Prostate gland (tissue), 2 donors: ENCODE results near the gene HPS1. TPM values are rescaled to one million over a fixed set of nuclear protein-coding genes. Genes with fewer than 3 reads are reported as not detected.

Source experiments
- DNase-seq: peaks from one replicate; pipeline ENCODE4 v3.0.0-alpha.2; 2019; ENCODE audit warnings: low spot score
- H3K27ac ChIP-seq, 2 donors: fragments of 200-600 bp; sonication (generic); 2 replicates each; pipeline ENCODE4 v1.5.1; 2017 to 2019
- H3K27me3 ChIP-seq: fragments of 200-600 bp; sonication (generic); replicated peaks from 2 replicates; pipeline ENCODE4 v1.5.1; 2019; ENCODE audit not compliant: insufficient read depth
- H3K36me3 ChIP-seq, 2 donors: fragments of 200-600 bp; sonication (generic); 1 replicate in 1 of 2; 2 replicates in 1 of 2; pipeline versions ENCODE4 v1.5.1 to v1.8.1; 2017 to 2019
- H3K4me1 ChIP-seq: fragments of 200-600 bp; sonication (generic); replicated peaks from 2 replicates; pipeline ENCODE4 v1.5.1; 2019
- H3K4me3 ChIP-seq, 2 donors: fragments of 200-600 bp; sonication (generic); 2 replicates each; pipeline ENCODE4 v1.5.1; 2017 to 2019
- H3K9me3 ChIP-seq: fragments of 200-600 bp; sonication (generic); 2 replicates; pipeline ENCODE4 v1.5.1; 2017
- POLR2A ChIP-seq: fragments of 450-650 bp; IDR thresholded peaks from one replicate; pipeline ENCODE4 v1.6.1; 2016; ENCODE audit warnings: antibody characterized with exemption, mild to moderate bottlenecking
- POLR2AphosphoS5 ChIP-seq: sonication (generic); formaldehyde crosslinking; IDR thresholded peaks from one replicate; pipeline ENCODE4 v1.6.1; 2017; ENCODE audit warnings: antibody characterized with exemption
- WGBS: methylation state at CpG from one replicate; pipeline ENCODE4 v1.1.5; 2018; 5-methylcytosine and 5-hydroxymethylcytosine counted together
- intact Hi-C: fragments of 100-400 bp; cut with DNase I; formaldehyde crosslinking; loops from one replicate; pipeline ENCODE4 v1.14.2; 2022
- total RNA-seq, 2 donors: library from RNA; depleted of rRNA; stranded (reverse); fragments of >200 nt; gene quantifications; one replicate each; pipeline ENCODE4 v1.1.0, GENCODE V29; 2016
- TF ChIP-seq, protein P1 (sequence below), 4 experiments: fragments of 200-600 bp in 2 of 4; fragments of 450-650 bp in 2 of 4; sonication (generic) in 2 of 4; IDR thresholded peaks; 1 replicate in 3 of 4; 2 replicates in 1 of 4; pipeline ENCODE4 v1.5.1; 2016 to 2019; ENCODE audit warnings: antibody characterized with exemption in 4 of 4, mild to moderate bottlenecking in 2 of 4, moderate library complexity in 2 of 4

The HPS1 gene
- total RNA-seq, 2 donors from 2014 or later: 59.9 to 93.6 TPM

DNA sequence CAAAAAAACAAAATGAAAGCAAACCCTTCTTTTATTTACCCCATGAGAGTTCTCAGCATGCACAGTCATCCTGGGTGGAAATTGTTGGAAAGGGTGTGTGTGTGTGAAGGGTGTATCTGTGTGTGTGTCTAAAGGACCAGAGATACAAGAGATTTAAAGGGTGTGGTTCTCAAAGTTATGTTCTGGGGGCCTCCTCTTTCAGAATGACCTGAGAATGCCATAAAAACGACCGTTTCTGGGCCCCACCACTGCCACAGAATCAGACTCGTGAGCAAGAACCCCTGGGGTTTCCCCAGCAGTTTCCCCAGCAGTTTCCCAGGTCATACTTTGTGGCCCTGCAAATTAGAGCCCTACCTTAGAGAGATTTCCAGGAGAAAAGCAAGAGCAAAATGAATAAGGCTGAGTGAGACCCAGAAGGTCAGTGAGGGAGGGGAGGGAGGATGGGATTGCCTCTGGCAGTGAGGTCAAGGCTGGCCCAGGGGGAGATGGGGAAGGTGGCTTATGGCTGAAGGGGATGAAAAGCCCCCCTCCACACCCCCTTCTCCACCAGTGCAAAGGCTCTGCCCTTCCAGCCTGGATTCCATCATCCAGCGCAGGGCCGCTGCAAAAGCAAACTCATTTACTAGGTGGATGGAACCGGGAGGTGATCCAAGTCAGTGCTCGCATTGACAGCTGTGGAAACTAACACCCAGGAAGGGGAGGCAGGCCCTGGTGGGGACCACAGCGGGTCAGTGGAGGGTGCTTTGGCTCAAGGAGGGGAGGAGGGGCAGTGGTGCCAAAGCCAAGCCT lies 42.0 kb downstream of the HPS1 start:
- no peaks in the 10 kb centered on the region for H3K4me1 ChIP-seq
- H3K4me3 ChIP-seq: no peak overlapping the region
- DNase-seq: no peak
- H3K36me3 ChIP-seq: no peaks in the 10 kb centered on the region
- WGBS: 43% methylated on average over 8 of the region's 8 CpGs
- intact Hi-C loops: no loop called here
- H3K27me3 ChIP-seq: no peaks in the 10 kb centered on the region
- no peak overlapping the region for H3K27ac ChIP-seq
- no peaks in the 10 kb centered on the region for H3K9me3 ChIP-seq
- TF ChIP-seq, protein P1, sequence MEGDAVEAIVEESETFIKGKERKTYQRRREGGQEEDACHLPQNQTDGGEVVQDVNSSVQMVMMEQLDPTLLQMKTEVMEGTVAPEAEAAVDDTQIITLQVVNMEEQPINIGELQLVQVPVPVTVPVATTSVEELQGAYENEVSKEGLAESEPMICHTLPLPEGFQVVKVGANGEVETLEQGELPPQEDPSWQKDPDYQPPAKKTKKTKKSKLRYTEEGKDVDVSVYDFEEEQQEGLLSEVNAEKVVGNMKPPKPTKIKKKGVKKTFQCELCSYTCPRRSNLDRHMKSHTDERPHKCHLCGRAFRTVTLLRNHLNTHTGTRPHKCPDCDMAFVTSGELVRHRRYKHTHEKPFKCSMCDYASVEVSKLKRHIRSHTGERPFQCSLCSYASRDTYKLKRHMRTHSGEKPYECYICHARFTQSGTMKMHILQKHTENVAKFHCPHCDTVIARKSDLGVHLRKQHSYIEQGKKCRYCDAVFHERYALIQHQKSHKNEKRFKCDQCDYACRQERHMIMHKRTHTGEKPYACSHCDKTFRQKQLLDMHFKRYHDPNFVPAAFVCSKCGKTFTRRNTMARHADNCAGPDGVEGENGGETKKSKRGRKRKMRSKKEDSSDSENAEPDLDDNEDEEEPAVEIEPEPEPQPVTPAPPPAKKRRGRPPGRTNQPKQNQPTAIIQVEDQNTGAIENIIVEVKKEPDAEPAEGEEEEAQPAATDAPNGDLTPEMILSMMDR (IDR thresholded peaks at IDR 0.05): no peak
- TF ChIP-seq POLR2AphosphoS5 (no peak), POLR2A (no peak)

DNA sequence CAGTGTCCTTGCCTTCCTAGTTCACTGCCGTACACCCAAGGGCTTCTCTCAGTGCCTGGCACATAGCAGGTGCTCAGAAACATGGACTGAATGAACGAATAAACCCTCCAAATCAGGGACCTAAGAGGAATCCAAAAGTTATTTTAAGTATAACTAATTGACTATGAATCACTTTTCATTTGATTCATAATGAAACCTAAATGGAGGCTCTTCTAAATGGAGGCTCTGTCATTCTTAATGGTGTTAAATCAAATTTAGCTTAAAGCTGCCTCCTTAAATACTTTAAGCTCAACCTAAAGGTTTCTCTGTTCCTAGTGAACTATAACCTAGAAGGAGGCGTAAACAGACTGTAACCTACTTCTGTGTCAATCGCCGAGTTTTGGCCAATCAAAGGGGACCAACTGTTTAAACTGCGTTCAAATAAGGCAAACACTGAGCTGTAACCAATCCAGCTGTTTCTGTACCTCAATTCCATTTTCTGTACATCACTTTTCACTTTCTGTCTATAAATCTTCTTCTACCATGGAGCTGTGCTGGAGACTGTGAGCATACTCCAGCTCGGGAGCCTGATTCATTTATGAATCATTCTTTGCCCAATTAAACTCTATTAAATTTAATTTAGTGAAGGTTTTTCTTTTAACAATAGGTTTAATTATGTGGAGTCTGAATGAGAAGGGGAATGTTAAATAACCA lies 42.8 kb downstream of the HPS1 start:
- intact Hi-C loops: no loop called here
- H3K27me3 ChIP-seq: no peaks in the 10 kb centered on the region
- no peak for TF ChIP-seq POLR2AphosphoS5
- no peak for TF ChIP-seq POLR2A
- TF ChIP-seq, protein P1 (IDR thresholded peaks at IDR 0.05): no peak
- H3K27ac ChIP-seq: no peak overlapping the region
- no peaks in the 10 kb centered on the region for H3K4me1 ChIP-seq
- no peak for DNase-seq
- H3K9me3 ChIP-seq: no peaks in the 10 kb centered on the region
- H3K36me3 ChIP-seq: no peaks in the 10 kb centered on the region
- WGBS: 69% methylated on average over 7 of the region's 7 CpGs
- no peak overlapping the region for H3K4me3 ChIP-seq

DNA sequence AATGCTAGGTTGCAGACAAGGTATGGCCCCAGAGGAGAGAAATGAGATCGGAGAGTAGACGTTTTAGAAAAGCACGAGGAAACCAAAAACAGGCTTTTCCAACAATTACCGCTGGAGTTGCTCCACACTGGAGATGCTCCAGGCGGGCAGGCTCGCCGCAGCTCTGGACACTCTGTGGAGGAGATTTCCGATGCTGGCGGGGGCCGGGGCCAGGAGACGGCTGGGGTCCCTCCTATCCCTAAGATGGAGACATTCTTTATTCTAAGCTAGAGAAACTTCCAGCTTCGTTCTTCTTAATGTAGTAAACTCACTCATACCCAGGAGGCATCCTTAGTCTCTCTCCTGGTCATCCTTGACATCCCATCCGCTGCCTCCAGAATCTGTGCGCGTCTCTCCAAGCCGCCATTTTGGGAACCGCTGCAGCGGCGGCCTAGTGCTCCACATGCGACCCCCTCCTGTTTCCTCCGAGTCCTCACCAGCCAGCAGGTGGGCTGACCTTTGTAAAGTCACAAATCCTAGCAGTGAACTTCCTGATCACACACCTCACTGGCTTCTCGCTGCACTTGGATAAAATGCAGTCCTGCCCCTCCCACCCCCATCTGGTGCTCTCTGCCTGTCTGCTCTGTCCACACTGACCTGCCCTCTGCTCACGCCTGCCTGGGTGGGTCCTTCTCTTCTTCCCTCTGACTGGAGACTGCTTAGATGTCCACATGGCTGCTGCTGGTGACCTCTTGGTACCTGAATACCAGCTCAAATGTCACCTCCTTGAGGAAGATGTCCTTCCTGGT lies 43.6 kb downstream of the HPS1 start:
- no peak for TF ChIP-seq POLR2AphosphoS5
- TF ChIP-seq POLR2A: no peak
- TF ChIP-seq, protein P1 (IDR thresholded peaks at IDR 0.05): no peak
- no peak for DNase-seq
- H3K9me3 ChIP-seq: no peaks in the 10 kb centered on the region
- H3K27ac ChIP-seq: no peak overlapping the region
- intact Hi-C loops: no loop called here
- no peak overlapping the region for H3K4me3 ChIP-seq
- H3K36me3 ChIP-seq: no peaks in the 10 kb centered on the region
- 93% methylated on average over 23 of the region's 23 CpGs for WGBS
- H3K4me1 ChIP-seq: no peaks in the 10 kb centered on the region
- H3K27me3 ChIP-seq: no peaks in the 10 kb centered on the region

DNA sequence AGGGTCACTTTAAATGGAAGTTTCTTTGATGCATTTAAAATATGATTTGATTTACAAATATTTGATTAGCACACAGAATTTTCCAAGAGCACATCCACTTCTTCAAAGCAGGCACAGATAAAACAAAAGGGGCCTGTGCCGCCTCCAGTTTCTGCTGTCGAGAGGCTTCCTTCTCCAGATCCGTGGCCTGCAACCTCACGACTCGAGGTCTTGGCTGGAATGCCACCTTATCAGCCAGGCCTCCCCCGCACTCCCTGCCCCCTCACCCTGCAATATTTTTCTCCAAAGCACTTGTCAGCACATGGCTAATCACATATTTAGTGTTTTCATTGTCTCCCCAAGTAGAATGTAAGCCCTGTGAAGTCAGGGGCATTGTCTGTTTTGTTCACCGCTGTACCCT lies 44.3 kb downstream of the HPS1 start:
- Histone ChIP-seq H3K27me3 (no peaks in the 10 kb centered on the region), H3K4me1 (no peaks in the 10 kb centered on the region), H3K4me3 (no peak overlapping the region), H3K36me3 (no peaks in the 10 kb centered on the region), H3K9me3 (no peaks in the 10 kb centered on the region), H3K27ac (no peak overlapping the region)
- intact Hi-C loops: no loop called here
- DNase-seq: no peak
- TF ChIP-seq, protein P1 (IDR thresholded peaks at IDR 0.05): no peak
- TF ChIP-seq POLR2AphosphoS5 (no peak), POLR2A (no peak)
- 70% methylated on average over 7 of the region's 7 CpGs for WGBS
